Keratinocyte (primary cell): ENCODE results near the gene BHLHE23.

Experiments used
- CTCF ChIP-seq, 3 experiments: IDR thresholded peaks in 1 of 3; conservative IDR thresholded peaks in 1 of 3; optimal IDR thresholded peaks in 1 of 3; 2 replicates in 2 of 3; 3 replicates in 1 of 3; pipeline versions ENCODE3 to v1.5.1; 2011; ENCODE audit warnings: low read length in 3 of 3, mild to moderate bottlenecking in 3 of 3, moderate library complexity in 2 of 3, control low read depth in 1 of 3, inconsistent platforms in 1 of 3; ENCODE audit not compliant: insufficient read depth in 2 of 3; ENCODE audit errors: extremely low read depth in 1 of 3
- EZH2 ChIP-seq: IDR thresholded peaks from one replicate; pipeline ENCODE4 v1.6.1; 2012; ENCODE audit warnings: inconsistent platforms, mild to moderate bottlenecking, low read length, moderate library complexity

GRCh38 chr20:63049561-63050221 is 42.9 kb upstream of the BHLHE23 start:
- TF ChIP-seq CTCF (optimal IDR thresholded peaks at IDR 0.05 in 1 of 3, IDR thresholded peaks at IDR 0.05 in 1 of 3, conservative IDR thresholded peaks at IDR 0.05 in 1 of 3; ENCODE audit: extremely low read depth in 1 of 3, insufficient read depth in 2 of 3, low read length in 3 of 3) (no peak), EZH2 (no peak)
